Peyer's patch (tissue), 4 donors: ENCODE data around the gene PEA15.

Experiments used
- CTCF ChIP-seq, 6 experiments: fragments of 450-650 bp in 4 of 6; fragments of 200-600 bp in 2 of 6; sonication (generic) in 1 of 6; IDR thresholded peaks; one replicate each; pipeline ENCODE4 v1.5.1; 2017 to 2019; ENCODE audit warnings: antibody characterized with exemption in 6 of 6, mild to moderate bottlenecking in 3 of 6, moderate library complexity in 1 of 6
- POLR2A ChIP-seq, 2 donors: fragments of 450-650 bp; IDR thresholded peaks; one replicate each; pipeline ENCODE4 v1.5.1; 2017; ENCODE audit warnings: antibody characterized with exemption in 2 of 2, mild to moderate bottlenecking in 2 of 2, moderate library complexity in 2 of 2

- TF ChIP-seq CTCF (IDR thresholded peaks at IDR 0.05) (no peak), POLR2A (IDR thresholded peaks at IDR 0.05) (no peak)
Observed at GRCh38 chr1:160197231-160197630, 8.0 kb upstream of the PEA15 start.
